Measurements from ENCODE around the gene PBX3.

The PBX3 gene

GRCh38 chr9:125867751-125868415 lies 120.7 kb downstream of the PBX3 start:
- no peak for DNase-seq (ENCODE audit: low read depth)

GRCh38 chr9:125878164-125878631 lies 131.0 kb downstream of the PBX3 start:
- DNase-seq (ENCODE audit: low read depth), result peak; percentile 76

GRCh38 chr9:125881042-125881441 lies 133.9 kb downstream of the PBX3 start:
- DNase-seq (ENCODE audit: low read depth), result no peak

- DNase-seq (ENCODE audit: low read depth), result peak; percentile 50
Measured at GRCh38 chr9:125883565-125884217, 136.5 kb downstream of the PBX3 start.

- DNase-seq (ENCODE audit: low read depth), result no peak
Measured at GRCh38 chr9:125884218-125884595, 137.0 kb downstream of the PBX3 start.

- no peak for DNase-seq (ENCODE audit: low read depth)
Measured at GRCh38 chr9:125885405-125886034, 138.3 kb downstream of the PBX3 start.

- DNase-seq (ENCODE audit: low read depth), result no peak
Measured at GRCh38 chr9:125886365-125886764, 139.2 kb downstream of the PBX3 start.

- DNase-seq (ENCODE audit: low read depth), result peak; percentile 70
Measured at GRCh38 chr9:125887172-125887571, 140.0 kb downstream of the PBX3 start.

- DNase-seq (ENCODE audit: low read depth), result peak; percentile 41
Measured at GRCh38 chr9:125888211-125888610, 141.0 kb downstream of the PBX3 start.

- DNase-seq (ENCODE audit: low read depth), result no peak
Measured at GRCh38 chr9:125889112-125889475, 141.9 kb downstream of the PBX3 start.

- peak; percentile 63 for DNase-seq (ENCODE audit: low read depth)
Measured at GRCh38 chr9:125889476-125890419, 142.6 kb downstream of the PBX3 start.

GRCh38 chr9:125890826-125891225 lies 143.7 kb downstream of the PBX3 start:
- no peak for DNase-seq (ENCODE audit: low read depth)

GRCh38 chr9:125893277-125893676 lies 146.1 kb downstream of the PBX3 start:
- DNase-seq (ENCODE audit: low read depth), result no peak

- DNase-seq (ENCODE audit: low read depth), result no peak
Measured at GRCh38 chr9:125894566-125894965, 147.4 kb downstream of the PBX3 start.

GRCh38 chr9:125896404-125896803 lies 149.2 kb downstream of the PBX3 start:
- DNase-seq (ENCODE audit: low read depth), result no peak

- no peak for DNase-seq (ENCODE audit: low read depth)
Measured at GRCh38 chr9:125896964-125897363, 149.8 kb downstream of the PBX3 start.

- DNase-seq (ENCODE audit: low read depth), result no peak
Measured at GRCh38 chr9:125897481-125897880, 150.3 kb downstream of the PBX3 start.

- DNase-seq (ENCODE audit: low read depth), result no peak
Measured at GRCh38 chr9:125902214-125902613, 155.0 kb downstream of the PBX3 start.

- DNase-seq (ENCODE audit: low read depth), result no peak
Measured at GRCh38 chr9:125902831-125903512, 155.8 kb downstream of the PBX3 start.

GRCh38 chr9:125904155-125904851 lies 157.1 kb downstream of the PBX3 start:
- DNase-seq (ENCODE audit: low read depth), result no peak

- peak; percentile 70 for DNase-seq (ENCODE audit: low read depth)
Measured at GRCh38 chr9:125906144-125906543, 159.0 kb downstream of the PBX3 start.
